ENCODE results near the gene ARHGAP27. TPM values are rescaled to one million over a fixed set of nuclear protein-coding genes. Genes with fewer than 3 reads are reported as not detected.

Gene ARHGAP27
- total RNA-seq: 13.4 and 16.6 TPM in 2 replicates

GRCh38 chr17:45432405-45433158 lies at the start of gene ARHGAP27:
Gene ARHGAP27 (minus strand): TSS chr17:45432870. CDS start chr17:45430279, 2,591 bp downstream.

Other genes starting within 250 kb of the ARHGAP27 start
- gene FMNL1, start 211.0 kb downstream of the ARHGAP27 start, total RNA-seq: 0.54 and 0.94 TPM in 2 replicates
- gene SPATA32, start 170.8 kb downstream of the ARHGAP27 start, total RNA-seq: under 0.01 TPM in 1 of 2 replicates, not detected in the other
- gene MAP3K14, start 115.8 kb downstream of the ARHGAP27 start, total RNA-seq: 1.7 and 1.8 TPM in 2 replicates
- 11.5 and 16.2 TPM in 2 replicates for gene PLEKHM1, start 57.9 kb upstream of the ARHGAP27 start, total RNA-seq

Data from endothelial cell of coronary artery (primary cell).